ENCODE measurements around the gene SEC14L2.

SEC14L2 gene

DNA sequence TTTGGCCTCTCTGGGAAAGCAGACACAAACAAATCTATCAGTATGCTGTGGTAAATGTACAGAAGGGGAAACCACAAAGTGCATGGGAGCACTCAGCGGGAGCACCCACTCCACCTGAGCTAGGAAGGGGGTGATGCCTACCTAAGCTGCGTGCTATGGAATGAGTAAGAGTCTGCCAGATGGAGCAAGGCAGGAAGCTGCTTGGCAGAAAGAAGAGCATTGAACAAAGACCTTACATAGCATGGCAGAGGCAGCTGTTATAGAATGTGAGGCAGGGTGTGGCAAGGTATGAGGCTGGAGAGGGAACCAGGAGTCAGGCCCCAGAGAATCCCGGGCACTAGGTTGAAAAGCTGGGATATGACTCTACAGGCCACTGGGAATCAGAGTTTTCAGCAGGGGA lies 15.0 kb downstream of the SEC14L2 start:
- DNase-seq (ENCODE audit: extremely low read depth, insufficient read length) = no peak
- H3K27me3 ChIP-seq (replicated peaks; ENCODE audit: control insufficient read depth, insufficient read depth, low read length) = no peaks in the 10 kb centered on the region
- no peak overlapping the region for H3K4me3 ChIP-seq (replicated peaks; ENCODE audit: low read depth, low read length)
- H3K36me3 ChIP-seq (ENCODE audit: control insufficient read depth, insufficient read depth, low read length) = peaks cover 4% of the 10 kb centered on the region
- no peak for TF ChIP-seq CTCF (IDR thresholded peaks at IDR 0.05; ENCODE audit: insufficient read depth, low read length, poor library complexity, severe bottlenecking)

GRCh38 chr22:30413001-30413400 lies 16.2 kb downstream of the SEC14L2 start:
- no peak for DNase-seq (ENCODE audit: extremely low read depth, insufficient read length)
- peaks cover 8% of the 10 kb centered on the region for H3K36me3 ChIP-seq (ENCODE audit: control insufficient read depth, insufficient read depth, low read length)
- no peaks in the 10 kb centered on the region for H3K27me3 ChIP-seq (replicated peaks; ENCODE audit: control insufficient read depth, insufficient read depth, low read length)
- TF ChIP-seq CTCF (IDR thresholded peaks at IDR 0.05; ENCODE audit: insufficient read depth, low read length, poor library complexity, severe bottlenecking) = no peak
- H3K4me3 ChIP-seq (replicated peaks; ENCODE audit: low read depth, low read length) = no peak overlapping the region

DNA sequence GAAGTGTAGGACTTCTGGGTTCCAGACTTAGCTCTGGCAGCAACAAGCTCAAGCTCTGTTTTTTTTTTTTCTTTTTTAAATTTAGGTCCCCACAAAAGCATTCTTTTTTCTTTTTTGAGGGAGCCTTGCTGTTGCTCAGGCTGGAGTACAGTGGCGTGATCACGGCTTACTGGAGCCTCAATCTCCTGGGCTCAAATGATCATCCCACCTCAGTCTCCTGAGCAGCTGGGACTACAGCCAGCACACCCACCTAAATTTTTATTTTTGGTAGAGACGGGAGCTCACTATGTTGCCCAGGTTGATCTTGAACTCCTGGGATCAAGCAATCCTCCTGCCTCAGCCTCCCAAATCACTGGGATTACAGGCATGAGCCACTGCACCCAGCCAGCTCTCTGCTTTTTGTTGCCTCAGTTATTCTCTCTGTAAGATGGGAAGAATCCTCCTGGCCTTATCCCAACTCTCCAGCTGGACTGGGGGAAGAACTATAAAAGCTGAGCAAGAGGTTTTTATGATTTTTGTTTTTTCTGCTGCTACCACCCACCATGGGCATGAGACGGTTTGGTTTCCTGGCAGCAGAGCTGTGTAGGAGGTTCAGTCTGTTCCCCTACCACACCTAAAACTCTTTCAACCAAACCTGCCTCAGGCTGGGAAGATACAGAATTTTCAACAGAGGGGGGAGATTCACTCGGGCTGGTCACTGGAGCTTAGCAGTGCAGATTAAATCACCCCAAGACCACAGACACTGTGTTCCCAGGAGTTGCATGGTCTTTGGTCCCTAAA lies 17.1 kb downstream of the SEC14L2 start:
- H3K4me3 ChIP-seq (replicated peaks; ENCODE audit: low read depth, low read length) = no peak overlapping the region
- H3K36me3 ChIP-seq (ENCODE audit: control insufficient read depth, insufficient read depth, low read length) = peaks cover 13% of the 10 kb centered on the region
- no peak for TF ChIP-seq CTCF (IDR thresholded peaks at IDR 0.05; ENCODE audit: insufficient read depth, low read length, poor library complexity, severe bottlenecking)
- H3K27me3 ChIP-seq (replicated peaks; ENCODE audit: control insufficient read depth, insufficient read depth, low read length) = no peaks in the 10 kb centered on the region
- no peak for DNase-seq (ENCODE audit: extremely low read depth, insufficient read length)

- Histone ChIP-seq H3K36me3 (ENCODE audit: control insufficient read depth, insufficient read depth, low read length) (peaks cover 14% of the 10 kb centered on the region), H3K4me3 (replicated peaks; ENCODE audit: low read depth, low read length) (no peak overlapping the region), H3K27me3 (replicated peaks; ENCODE audit: control insufficient read depth, insufficient read depth, low read length) (no peaks in the 10 kb centered on the region)
- no peak for DNase-seq (ENCODE audit: extremely low read depth, insufficient read length)
- TF ChIP-seq CTCF (IDR thresholded peaks at IDR 0.05; ENCODE audit: insufficient read depth, low read length, poor library complexity, severe bottlenecking) = no peak
Observed at GRCh38 chr22:30414525-30415047, 17.8 kb downstream of the SEC14L2 start.

GRCh38 chr22:30416403-30416802 lies 19.6 kb downstream of the SEC14L2 start:
- H3K27me3 ChIP-seq (replicated peaks; ENCODE audit: control insufficient read depth, insufficient read depth, low read length) = no peaks in the 10 kb centered on the region
- TF ChIP-seq CTCF (IDR thresholded peaks at IDR 0.05; ENCODE audit: insufficient read depth, low read length, poor library complexity, severe bottlenecking) = no peak
- peaks cover 14% of the 10 kb centered on the region for H3K36me3 ChIP-seq (ENCODE audit: control insufficient read depth, insufficient read depth, low read length)
- DNase-seq (ENCODE audit: extremely low read depth, insufficient read length) = no peak
- no peak overlapping the region for H3K4me3 ChIP-seq (replicated peaks; ENCODE audit: low read depth, low read length)

All from GM06990 (cell line).